ENCODE measurements around the gene EDN2. TPM values are rescaled to one million over a fixed set of nuclear protein-coding genes. Genes with fewer than 3 reads are reported as not detected.

Gene EDN2
- polyA plus RNA-seq, 2 donors = 6.9 to 32.1 TPM

DNA sequence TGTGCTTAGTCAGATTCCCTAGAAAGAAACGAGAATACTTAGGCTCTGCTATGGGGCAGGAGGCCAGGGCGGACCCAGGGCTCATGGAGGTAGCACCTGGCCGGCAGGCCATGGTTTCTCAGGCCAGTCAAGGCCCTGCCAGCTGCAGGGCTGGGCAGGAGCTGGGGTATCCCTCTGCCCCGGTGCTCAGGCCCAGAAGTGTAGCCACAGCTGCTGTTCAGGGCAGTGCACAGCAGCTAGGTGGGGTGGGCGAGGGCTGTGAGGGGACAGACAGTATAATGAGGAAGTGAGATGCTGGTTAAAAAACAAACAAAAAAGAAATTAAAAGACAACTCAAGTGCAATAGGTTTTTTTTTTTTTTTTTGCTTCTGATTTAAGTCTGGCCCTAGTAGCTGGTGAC is 34.0 kb upstream of the EDN2 start:
- H3K27me3 ChIP-seq (ENCODE audit: control insufficient read depth in 1 of 2, insufficient read depth in 2 of 2, low read length in 2 of 2) = no peaks in the 10 kb centered on the region
- no peaks in the 10 kb centered on the region for H3K9me3 ChIP-seq (ENCODE audit: control insufficient read depth in 2 of 2, insufficient read depth in 1 of 2, low read depth in 1 of 2, low read length in 1 of 2)
- H3K36me3 ChIP-seq (ENCODE audit: control insufficient read depth in 2 of 2, insufficient read depth in 2 of 2, low read length in 1 of 2) = peaks cover 0 to 2% of the 10 kb centered on the region in 2 donors
- peaks cover 0 to 10% of the 10 kb centered on the region in 2 donors for H3K4me1 ChIP-seq (ENCODE audit: control insufficient read depth in 2 of 2, insufficient read depth in 2 of 2, low read length in 1 of 2)
- WGBS, 2 donors = 87 to 91% methylated on average over 5 of the region's 5 CpGs
- H3K27ac ChIP-seq (ENCODE audit: low read depth in 2 of 2, low read length in 1 of 2) = no peak overlapping the region
- H3K4me3 ChIP-seq (ENCODE audit: low read depth in 1 of 2, low read length in 2 of 2) = no peak overlapping the region

GRCh38 chr1:41517062-41517438 is 32.6 kb upstream of the EDN2 start:
- H3K9me3 ChIP-seq (ENCODE audit: control insufficient read depth in 2 of 2, insufficient read depth in 1 of 2, low read depth in 1 of 2, low read length in 1 of 2) = no peaks in the 10 kb centered on the region
- 63 to 65% methylated on average over 3 of the region's 3 CpGs for WGBS, 2 donors
- peaks cover 0 to 7% of the 10 kb centered on the region in 2 donors for H3K36me3 ChIP-seq (ENCODE audit: control insufficient read depth in 2 of 2, insufficient read depth in 2 of 2, low read length in 1 of 2)
- H3K27ac ChIP-seq (ENCODE audit: low read depth in 2 of 2, low read length in 1 of 2) = no peak overlapping the region
- peaks cover 0 to 10% of the 10 kb centered on the region in 2 donors for H3K4me1 ChIP-seq (ENCODE audit: control insufficient read depth in 2 of 2, insufficient read depth in 2 of 2, low read length in 1 of 2)
- H3K4me3 ChIP-seq (ENCODE audit: low read depth in 1 of 2, low read length in 2 of 2) = no peak overlapping the region
- H3K27me3 ChIP-seq (ENCODE audit: control insufficient read depth in 1 of 2, insufficient read depth in 2 of 2, low read length in 2 of 2) = no peaks in the 10 kb centered on the region

DNA sequence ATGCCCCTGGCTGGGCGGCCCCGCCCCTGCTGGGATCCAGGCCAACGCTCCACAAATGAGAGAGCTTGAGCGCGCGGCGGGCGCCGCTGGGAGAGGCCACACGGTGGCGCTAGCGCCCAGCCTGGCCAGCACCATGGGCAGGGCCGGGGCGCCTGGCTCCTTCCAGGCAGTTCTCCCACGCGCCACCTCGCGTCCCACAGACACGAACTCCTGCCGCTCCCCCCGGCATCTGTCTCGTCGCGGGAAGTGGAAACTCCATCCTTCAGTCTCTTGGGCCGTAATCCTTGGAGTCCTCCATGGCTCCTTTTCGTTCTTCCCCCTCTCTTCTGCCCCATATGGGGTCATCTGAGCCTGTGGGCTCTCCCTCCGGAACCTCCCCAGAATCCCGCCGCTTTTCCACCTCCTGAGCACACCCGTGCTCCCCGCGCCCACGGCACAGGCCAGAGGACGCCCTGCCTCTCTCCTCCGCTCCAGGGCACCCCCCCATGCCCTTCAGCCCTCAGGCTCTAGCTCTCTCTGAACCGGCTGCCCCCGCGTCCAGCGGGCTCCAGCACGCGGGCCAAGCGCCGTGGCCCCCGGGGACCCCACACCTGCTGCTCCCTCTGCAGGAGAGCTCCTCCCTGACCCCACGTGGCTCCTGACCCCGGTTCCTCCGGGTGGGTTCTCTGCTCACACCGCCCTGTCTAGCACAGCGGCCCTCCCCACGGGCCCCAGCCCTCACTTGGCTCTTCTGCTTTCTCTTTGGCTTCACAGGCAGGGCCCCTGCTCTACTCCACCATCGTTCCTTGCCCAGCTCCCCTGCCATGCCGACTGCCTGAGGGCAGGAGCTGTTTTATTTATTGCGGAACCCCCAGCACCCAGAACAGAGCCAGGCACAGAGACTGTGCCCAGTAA is 31.9 kb upstream of the EDN2 start:
- no peaks in the 10 kb centered on the region for H3K27me3 ChIP-seq (ENCODE audit: control insufficient read depth in 1 of 2, insufficient read depth in 2 of 2, low read length in 2 of 2)
- H3K36me3 ChIP-seq (ENCODE audit: control insufficient read depth in 2 of 2, insufficient read depth in 2 of 2, low read length in 1 of 2) = peaks cover 0 to 10% of the 10 kb centered on the region in 2 donors
- no peaks in the 10 kb centered on the region for H3K9me3 ChIP-seq (ENCODE audit: control insufficient read depth in 2 of 2, insufficient read depth in 1 of 2, low read depth in 1 of 2, low read length in 1 of 2)
- WGBS, 2 donors = 13 to 21% methylated on average over 38 to 53 of the region's 53 CpGs
- peaks cover 0 to 10% of the 10 kb centered on the region in 2 donors for H3K4me1 ChIP-seq (ENCODE audit: control insufficient read depth in 2 of 2, insufficient read depth in 2 of 2, low read length in 1 of 2)
- H3K4me3 ChIP-seq (ENCODE audit: low read depth in 1 of 2, low read length in 2 of 2) = peak overlapping the region; percentile 17 to 29
- H3K27ac ChIP-seq (ENCODE audit: low read depth in 2 of 2, low read length in 1 of 2) = no peak overlapping the region

DNA sequence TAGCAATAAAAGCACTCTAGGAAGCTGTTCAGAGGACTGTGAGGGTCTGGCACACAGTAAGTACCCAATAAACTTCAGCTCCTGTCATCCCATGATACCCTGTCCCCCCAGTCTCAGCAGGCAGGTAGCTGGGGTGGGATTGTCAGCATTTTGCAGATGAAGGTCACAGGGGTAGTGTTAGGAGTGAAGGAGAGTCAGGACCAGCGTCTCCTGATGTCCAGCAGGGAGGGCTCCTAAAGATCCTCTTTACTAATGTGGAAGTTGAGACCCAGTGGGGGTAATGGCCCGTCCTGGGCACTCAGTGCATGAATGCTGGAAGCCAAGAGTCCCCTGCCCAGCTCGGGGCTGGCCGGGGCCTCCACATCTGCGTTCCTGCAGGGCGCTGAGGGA is 31.3 kb upstream of the EDN2 start:
- Histone ChIP-seq H3K4me1 (ENCODE audit: control insufficient read depth in 2 of 2, insufficient read depth in 2 of 2, low read length in 1 of 2) (peaks cover 0 to 10% of the 10 kb centered on the region in 2 donors), H3K9me3 (ENCODE audit: control insufficient read depth in 2 of 2, insufficient read depth in 1 of 2, low read depth in 1 of 2, low read length in 1 of 2) (no peaks in the 10 kb centered on the region), H3K36me3 (ENCODE audit: control insufficient read depth in 2 of 2, insufficient read depth in 2 of 2, low read length in 1 of 2) (peaks cover 0 to 15% of the 10 kb centered on the region in 2 donors), H3K27me3 (ENCODE audit: control insufficient read depth in 1 of 2, insufficient read depth in 2 of 2, low read length in 2 of 2) (no peaks in the 10 kb centered on the region), H3K27ac (ENCODE audit: low read depth in 2 of 2, low read length in 1 of 2) (peak overlapping the region in 1 of 2 donors; percentile 54), H3K4me3 (ENCODE audit: low read depth in 1 of 2, low read length in 2 of 2) (no peak overlapping the region)
- WGBS, 2 donors = 7 to 14% methylated on average over 6 of the region's 6 CpGs

DNA sequence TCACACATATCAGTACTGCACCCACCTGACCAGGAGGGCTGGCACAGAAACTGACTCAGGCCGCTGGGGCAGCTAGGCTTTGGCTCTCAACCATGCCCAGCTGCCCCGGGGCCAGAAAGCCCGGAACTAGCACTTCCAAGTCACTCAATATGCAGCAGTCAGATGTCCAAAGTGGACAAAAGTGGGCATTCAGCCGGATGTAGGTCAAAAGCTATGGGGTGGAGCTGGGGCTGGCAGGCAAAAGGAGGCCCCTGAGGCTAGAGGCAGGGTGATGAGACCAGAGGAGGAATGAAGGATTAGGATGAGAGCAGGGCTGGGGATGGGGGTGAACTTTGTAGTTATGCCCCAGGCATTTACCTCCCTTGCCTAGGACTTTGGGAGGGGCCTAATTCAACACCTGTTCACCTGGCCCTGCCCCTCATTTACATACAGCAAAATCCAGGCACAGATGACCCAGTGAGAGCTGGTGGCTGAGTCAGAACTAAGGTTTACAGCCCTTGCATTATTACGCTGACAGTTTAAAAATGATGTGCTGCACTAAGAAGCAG is 30.7 kb upstream of the EDN2 start:
- WGBS, 2 donors = 61 to 69% methylated on average over 5 of the region's 5 CpGs
- peak overlapping the region in 1 of 2 donors; percentile 54 for H3K27ac ChIP-seq (ENCODE audit: low read depth in 2 of 2, low read length in 1 of 2)

DNA sequence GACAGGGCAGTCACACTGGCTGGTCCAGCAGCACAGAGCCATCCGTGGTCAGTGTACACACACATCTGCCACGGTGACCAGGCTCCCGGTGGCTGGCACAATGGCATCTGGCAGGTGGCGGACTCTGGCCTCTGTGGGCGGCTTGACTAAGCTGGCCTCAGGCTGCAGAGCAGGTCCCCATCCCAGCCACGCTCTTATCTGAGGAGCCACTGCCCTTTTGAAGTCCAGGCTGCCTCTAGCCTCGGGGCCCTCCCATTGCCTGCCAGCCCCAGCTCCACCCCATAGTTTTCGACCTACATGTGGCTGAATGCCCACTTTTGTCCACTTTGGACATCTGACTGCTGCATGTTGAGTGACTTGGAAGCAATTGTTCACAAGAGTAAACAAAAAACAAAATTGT is 29.9 kb upstream of the EDN2 start:
- Histone ChIP-seq H3K4me3 (ENCODE audit: low read depth in 1 of 2, low read length in 2 of 2) (no peak overlapping the region), H3K4me1 (ENCODE audit: control insufficient read depth in 2 of 2, insufficient read depth in 2 of 2, low read length in 1 of 2) (peaks cover 0 to 10% of the 10 kb centered on the region in 2 donors), H3K27ac (ENCODE audit: low read depth in 2 of 2, low read length in 1 of 2) (no peak overlapping the region), H3K27me3 (ENCODE audit: control insufficient read depth in 1 of 2, insufficient read depth in 2 of 2, low read length in 2 of 2) (no peaks in the 10 kb centered on the region), H3K36me3 (ENCODE audit: control insufficient read depth in 2 of 2, insufficient read depth in 2 of 2, low read length in 1 of 2) (peaks cover 0 to 17% of the 10 kb centered on the region in 2 donors), H3K9me3 (ENCODE audit: control insufficient read depth in 2 of 2, insufficient read depth in 1 of 2, low read depth in 1 of 2, low read length in 1 of 2) (no peaks in the 10 kb centered on the region)
- 75 to 86% methylated on average over 8 of the region's 8 CpGs for WGBS, 2 donors

More for the DNA sequence above, 30.7 kb upstream of the EDN2 start:
- no peaks in the 10 kb centered on the region for H3K9me3 ChIP-seq (ENCODE audit: control insufficient read depth in 2 of 2, insufficient read depth in 1 of 2, low read depth in 1 of 2, low read length in 1 of 2)
- H3K27me3 ChIP-seq (ENCODE audit: control insufficient read depth in 1 of 2, insufficient read depth in 2 of 2, low read length in 2 of 2) = no peaks in the 10 kb centered on the region
- peaks cover 0 to 17% of the 10 kb centered on the region in 2 donors for H3K36me3 ChIP-seq (ENCODE audit: control insufficient read depth in 2 of 2, insufficient read depth in 2 of 2, low read length in 1 of 2)
- H3K4me3 ChIP-seq (ENCODE audit: low read depth in 1 of 2, low read length in 2 of 2) = no peak overlapping the region
- peaks cover 0 to 10% of the 10 kb centered on the region in 2 donors for H3K4me1 ChIP-seq (ENCODE audit: control insufficient read depth in 2 of 2, insufficient read depth in 2 of 2, low read length in 1 of 2)

DNA sequence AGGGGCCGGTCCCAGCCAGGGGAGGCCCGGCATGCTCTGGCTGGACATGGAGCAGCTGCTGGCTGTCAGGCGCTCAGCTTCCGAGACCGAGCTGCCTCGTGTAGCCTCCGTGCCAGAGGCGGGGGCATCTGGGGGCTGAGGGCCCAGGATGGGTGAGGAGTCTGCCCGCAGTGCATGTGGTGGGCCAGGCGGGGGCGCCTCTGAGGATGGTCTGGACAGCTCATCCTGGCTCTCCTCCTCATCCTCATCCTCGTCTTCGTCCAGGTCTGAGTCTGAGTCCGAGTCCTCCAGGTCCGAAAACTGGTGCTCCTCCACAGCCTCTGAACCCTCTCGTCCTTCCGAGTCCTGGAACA is 28.9 kb upstream of the EDN2 start:
- Histone ChIP-seq H3K4me1 (ENCODE audit: control insufficient read depth in 2 of 2, insufficient read depth in 2 of 2, low read length in 1 of 2) (peaks cover 0 to 10% of the 10 kb centered on the region in 2 donors), H3K9me3 (ENCODE audit: control insufficient read depth in 2 of 2, insufficient read depth in 1 of 2, low read depth in 1 of 2, low read length in 1 of 2) (no peaks in the 10 kb centered on the region), H3K4me3 (ENCODE audit: low read depth in 1 of 2, low read length in 2 of 2) (no peak overlapping the region), H3K36me3 (ENCODE audit: control insufficient read depth in 2 of 2, insufficient read depth in 2 of 2, low read length in 1 of 2) (peaks cover 0 to 17% of the 10 kb centered on the region in 2 donors), H3K27me3 (ENCODE audit: control insufficient read depth in 1 of 2, insufficient read depth in 2 of 2, low read length in 2 of 2) (no peaks in the 10 kb centered on the region), H3K27ac (ENCODE audit: low read depth in 2 of 2, low read length in 1 of 2) (no peak overlapping the region)
- 84 to 86% methylated on average over 17 of the region's 17 CpGs for WGBS, 2 donors

- Histone ChIP-seq H3K4me1 (ENCODE audit: control insufficient read depth in 2 of 2, insufficient read depth in 2 of 2, low read length in 1 of 2) (peaks cover 2 to 10% of the 10 kb centered on the region in 2 donors), H3K36me3 (ENCODE audit: control insufficient read depth in 2 of 2, insufficient read depth in 2 of 2, low read length in 1 of 2) (peaks cover 0 to 17% of the 10 kb centered on the region in 2 donors), H3K9me3 (ENCODE audit: control insufficient read depth in 2 of 2, insufficient read depth in 1 of 2, low read depth in 1 of 2, low read length in 1 of 2) (no peaks in the 10 kb centered on the region), H3K4me3 (ENCODE audit: low read depth in 1 of 2, low read length in 2 of 2) (no peak overlapping the region), H3K27ac (ENCODE audit: low read depth in 2 of 2, low read length in 1 of 2) (no peak overlapping the region), H3K27me3 (ENCODE audit: control insufficient read depth in 1 of 2, insufficient read depth in 2 of 2, low read length in 2 of 2) (no peaks in the 10 kb centered on the region)
- WGBS, 2 donors = 91 to 92% methylated on average over 26 to 27 of the region's 27 CpGs
These were observed 28.4 kb upstream of the EDN2 start for GRCh38 chr1:41512701-41513382.

DNA sequence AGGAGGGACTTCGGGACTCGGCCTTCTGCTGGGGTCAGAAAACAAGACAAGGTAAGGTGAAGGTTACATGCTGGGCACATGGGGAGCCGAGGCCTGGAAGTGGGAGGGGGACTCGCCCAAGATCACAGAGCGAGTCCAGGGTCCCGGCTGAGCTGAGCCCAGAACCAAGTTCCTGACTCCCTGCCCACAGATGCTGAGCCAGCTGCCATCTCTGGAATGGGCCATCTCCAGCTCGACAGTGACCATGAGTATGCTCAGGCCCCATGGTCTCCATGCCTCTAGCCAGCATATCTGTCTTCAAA is 26.7 kb upstream of the EDN2 start:
- Histone ChIP-seq H3K4me1 (ENCODE audit: control insufficient read depth in 2 of 2, insufficient read depth in 2 of 2, low read length in 1 of 2) (peaks cover 2 to 5% of the 10 kb centered on the region in 2 donors), H3K27me3 (ENCODE audit: control insufficient read depth in 1 of 2, insufficient read depth in 2 of 2, low read length in 2 of 2) (no peaks in the 10 kb centered on the region), H3K4me3 (ENCODE audit: low read depth in 1 of 2, low read length in 2 of 2) (no peak overlapping the region), H3K27ac (ENCODE audit: low read depth in 2 of 2, low read length in 1 of 2) (no peak overlapping the region), H3K36me3 (ENCODE audit: control insufficient read depth in 2 of 2, insufficient read depth in 2 of 2, low read length in 1 of 2) (peaks cover 0 to 17% of the 10 kb centered on the region in 2 donors), H3K9me3 (ENCODE audit: control insufficient read depth in 2 of 2, insufficient read depth in 1 of 2, low read depth in 1 of 2, low read length in 1 of 2) (no peaks in the 10 kb centered on the region)
- 94 to 96% methylated on average over 7 of the region's 7 CpGs for WGBS, 2 donors
